ENCODE data around the gene APLP2.
A peak's percentile ranks its signal among the peaks of the same experiment; 100 is the strongest.

APLP2 gene

GRCh38 chr11:130145975-130146776 is 76.5 kb downstream of the APLP2 start:
- DNase-seq (ENCODE audit: low read depth in 3 of 3): no peak

GRCh38 chr11:130146796-130147195 is 77.1 kb downstream of the APLP2 start:
- DNase-seq (ENCODE audit: low read depth in 3 of 3): no peak

GRCh38 chr11:130148796-130149326 is 79.2 kb downstream of the APLP2 start:
- DNase-seq (ENCODE audit: low read depth in 3 of 3): no peak

DNA sequence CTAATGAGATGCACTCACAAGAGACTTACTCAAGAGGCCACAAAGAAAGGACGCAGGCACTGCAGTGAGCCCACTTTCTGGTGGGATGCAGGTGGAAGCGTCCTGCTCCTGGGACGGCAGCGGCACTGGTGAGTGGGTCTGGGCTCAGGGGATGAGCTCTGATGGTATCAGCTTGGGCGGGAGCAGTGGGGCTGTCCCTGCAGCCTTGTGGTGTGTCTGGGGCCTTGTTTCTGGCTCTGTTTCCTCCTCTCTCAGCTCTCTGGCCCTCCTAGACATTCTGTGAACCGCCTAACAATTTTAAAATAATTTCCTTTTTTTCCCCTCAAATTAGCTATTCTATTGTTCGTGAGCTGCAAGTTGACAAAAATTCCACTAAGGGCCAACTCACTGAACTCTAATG is 81.1 kb downstream of the APLP2 start:
- DNase-seq (ENCODE audit: low read depth in 3 of 3): no peak

DNA sequence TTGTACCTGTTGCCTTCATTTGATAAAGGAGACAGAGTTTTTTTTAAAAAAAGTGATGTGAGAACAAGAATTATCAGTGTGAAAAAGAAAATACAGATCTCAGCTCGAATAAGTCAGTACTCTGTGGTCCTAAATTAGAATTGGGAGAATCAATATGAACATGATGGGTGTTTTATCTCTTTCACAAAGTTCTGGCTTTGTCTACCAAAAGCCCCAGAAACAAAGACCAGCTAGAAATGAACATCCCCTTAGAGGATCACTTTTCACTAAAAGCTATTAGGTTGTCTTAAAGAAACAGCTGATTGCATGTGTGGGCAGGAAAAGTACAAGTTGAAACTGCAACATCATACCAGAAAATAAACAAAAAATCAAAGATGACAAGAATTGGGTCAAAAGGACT is 81.5 kb downstream of the APLP2 start:
- no peak for DNase-seq (ENCODE audit: low read depth in 3 of 3)

- DNase-seq (ENCODE audit: low read depth in 3 of 3): no peak
Measured at GRCh38 chr11:130156108-130157022, 86.7 kb downstream of the APLP2 start.

- no peak for DNase-seq (ENCODE audit: low read depth in 3 of 3)
Measured at GRCh38 chr11:130157101-130157500, 87.4 kb downstream of the APLP2 start.

- no peak for DNase-seq (ENCODE audit: low read depth in 3 of 3)
Measured at GRCh38 chr11:130157840-130158239, 88.1 kb downstream of the APLP2 start.

DNA sequence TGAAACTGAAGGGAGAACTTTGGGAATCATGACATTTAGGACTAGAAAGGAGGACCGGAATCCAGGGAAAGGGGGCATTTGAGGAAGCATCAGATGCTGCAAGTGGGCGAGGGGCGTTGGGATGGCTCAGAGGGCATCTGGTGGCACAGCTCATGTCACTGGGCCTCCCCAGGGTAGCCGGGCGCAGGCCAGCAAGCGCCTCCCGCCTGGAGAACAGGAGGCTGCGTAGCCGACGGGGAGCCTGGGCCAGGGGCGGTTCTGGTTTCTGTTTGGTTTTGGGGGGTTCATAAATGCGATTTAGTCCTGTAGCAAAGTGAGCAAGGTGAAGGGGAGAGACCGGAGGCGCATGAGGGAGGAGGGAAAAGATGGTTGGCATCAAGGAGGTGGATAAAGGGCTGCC is 89.4 kb downstream of the APLP2 start:
- DNase-seq (ENCODE audit: low read depth in 3 of 3): no peak

DNA sequence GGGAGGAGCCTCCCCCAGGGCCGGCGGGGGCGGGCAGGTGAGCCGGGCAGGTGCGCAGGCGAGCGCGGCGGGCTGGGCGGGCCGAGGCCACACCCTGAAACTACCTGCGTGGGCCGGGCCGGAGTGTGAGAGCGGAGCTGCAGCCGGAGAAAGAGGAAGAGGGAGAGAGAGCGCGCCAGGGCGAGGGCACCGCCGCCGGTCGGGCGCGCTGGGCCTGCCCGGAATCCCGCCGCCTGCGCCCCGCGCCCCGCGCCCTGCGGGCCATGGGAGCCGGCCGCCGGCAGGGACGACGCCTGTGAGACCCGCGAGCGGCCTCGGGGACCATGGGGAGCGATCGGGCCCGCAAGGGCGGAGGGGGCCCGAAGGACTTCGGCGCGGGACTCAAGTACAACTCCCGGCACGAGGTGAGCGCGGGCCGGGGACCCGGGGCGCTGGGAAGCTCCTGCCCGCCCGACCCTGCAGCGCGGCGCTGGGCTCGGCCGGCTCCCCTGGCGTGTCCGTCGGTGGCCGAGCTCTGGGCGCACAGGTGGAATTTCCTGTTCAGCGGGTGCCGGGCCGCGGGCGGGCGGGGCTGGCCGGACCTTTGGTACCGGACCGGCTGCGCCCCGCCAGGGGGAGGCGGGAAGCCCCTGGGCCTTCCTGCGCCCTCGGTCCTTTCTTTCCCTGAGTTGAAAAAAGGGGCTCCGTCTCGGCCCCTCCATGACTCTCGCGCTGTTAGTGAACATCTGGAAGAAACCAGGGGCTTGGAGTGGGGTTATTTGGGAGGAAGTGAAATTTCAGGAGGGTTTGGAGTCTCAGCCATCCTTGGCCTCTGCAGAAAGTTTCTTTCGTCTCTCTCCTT is 90.2 kb downstream of the APLP2 start, which contains the start of gene ST14:
TSS of gene ST14 (plus strand) at position 126 of the 841 bp plus-strand sequence. CDS start at position 324, 198 bp downstream.
- peak in 1 of 3 experiments; percentile 9 for DNase-seq (ENCODE audit: low read depth in 3 of 3)

- DNase-seq (ENCODE audit: low read depth in 3 of 3): no peak
Measured at GRCh38 chr11:130160498-130161155, 90.9 kb downstream of the APLP2 start.

DNA sequence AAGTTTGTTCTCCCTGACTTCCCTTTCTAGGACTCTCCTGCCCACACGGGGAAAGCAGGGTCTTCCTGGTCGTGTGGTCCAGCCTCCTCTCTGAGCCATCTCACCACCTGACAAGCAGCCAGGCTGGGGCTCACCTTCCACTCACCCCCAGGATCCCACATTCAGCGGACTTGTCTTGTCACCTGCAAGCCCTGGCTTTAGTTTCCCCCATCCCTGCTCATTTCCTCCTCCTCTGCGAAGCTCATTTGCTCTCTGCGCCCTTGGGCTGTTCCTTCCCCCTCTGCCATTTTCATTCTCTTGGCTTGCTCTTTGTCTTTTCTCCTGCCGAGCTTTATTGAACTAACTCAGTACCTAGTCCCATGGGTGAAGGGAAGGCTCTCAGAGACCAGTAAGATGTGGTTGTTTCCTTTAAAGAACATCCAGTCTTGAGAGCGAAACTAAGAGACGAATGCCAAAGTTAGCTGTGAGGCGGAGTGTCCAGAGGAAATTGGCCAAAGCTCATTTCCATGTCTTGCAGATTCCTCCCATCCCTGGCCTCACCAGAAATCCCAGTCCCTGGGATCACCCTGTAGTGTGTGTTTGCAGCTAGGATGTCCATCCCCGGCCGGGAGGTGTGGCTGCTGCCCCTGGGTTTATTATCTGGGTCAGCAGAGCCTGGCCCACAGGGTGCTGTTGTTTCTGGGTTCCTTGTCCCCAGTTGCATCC is 91.9 kb downstream of the APLP2 start:
- no peak for DNase-seq (ENCODE audit: low read depth in 3 of 3)

DNA sequence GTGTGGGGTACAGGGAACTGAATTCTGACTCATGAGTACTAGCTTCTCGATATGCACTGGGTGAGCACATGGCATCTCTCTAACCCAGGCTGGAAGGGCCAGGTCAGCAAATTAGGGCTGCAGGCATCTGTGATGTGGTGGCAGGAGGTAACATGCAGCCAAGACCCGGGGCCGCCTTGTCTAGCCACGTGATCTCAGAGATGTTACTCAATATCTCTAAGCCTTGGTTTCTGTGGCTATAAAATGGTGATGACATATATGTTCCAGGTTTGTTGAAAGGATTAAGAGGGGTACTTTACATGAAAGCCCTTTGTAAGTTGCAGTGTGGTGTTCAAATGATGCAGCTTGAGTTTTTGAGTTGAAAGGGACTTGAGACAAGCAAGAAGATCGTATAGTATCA is 93.0 kb downstream of the APLP2 start:
- DNase-seq (ENCODE audit: low read depth in 3 of 3): no peak

GRCh38 chr11:130163346-130164220 is 93.9 kb downstream of the APLP2 start:
- no peak for DNase-seq (ENCODE audit: low read depth in 3 of 3)

GRCh38 chr11:130164221-130164570 is 94.5 kb downstream of the APLP2 start:
- DNase-seq (ENCODE audit: low read depth in 3 of 3): no peak

GRCh38 chr11:130165601-130166456 is 96.1 kb downstream of the APLP2 start:
- no peak for DNase-seq (ENCODE audit: low read depth in 3 of 3)

GRCh38 chr11:130166457-130166784 is 96.7 kb downstream of the APLP2 start:
- DNase-seq (ENCODE audit: low read depth in 3 of 3): no peak

GRCh38 chr11:130167146-130167545 is 97.5 kb downstream of the APLP2 start:
- DNase-seq (ENCODE audit: low read depth in 3 of 3): no peak

- DNase-seq (ENCODE audit: low read depth in 3 of 3): no peak
Measured at GRCh38 chr11:130168105-130168504, 98.4 kb downstream of the APLP2 start.
